ENCODE measurements around the gene LDB2.

DNA sequence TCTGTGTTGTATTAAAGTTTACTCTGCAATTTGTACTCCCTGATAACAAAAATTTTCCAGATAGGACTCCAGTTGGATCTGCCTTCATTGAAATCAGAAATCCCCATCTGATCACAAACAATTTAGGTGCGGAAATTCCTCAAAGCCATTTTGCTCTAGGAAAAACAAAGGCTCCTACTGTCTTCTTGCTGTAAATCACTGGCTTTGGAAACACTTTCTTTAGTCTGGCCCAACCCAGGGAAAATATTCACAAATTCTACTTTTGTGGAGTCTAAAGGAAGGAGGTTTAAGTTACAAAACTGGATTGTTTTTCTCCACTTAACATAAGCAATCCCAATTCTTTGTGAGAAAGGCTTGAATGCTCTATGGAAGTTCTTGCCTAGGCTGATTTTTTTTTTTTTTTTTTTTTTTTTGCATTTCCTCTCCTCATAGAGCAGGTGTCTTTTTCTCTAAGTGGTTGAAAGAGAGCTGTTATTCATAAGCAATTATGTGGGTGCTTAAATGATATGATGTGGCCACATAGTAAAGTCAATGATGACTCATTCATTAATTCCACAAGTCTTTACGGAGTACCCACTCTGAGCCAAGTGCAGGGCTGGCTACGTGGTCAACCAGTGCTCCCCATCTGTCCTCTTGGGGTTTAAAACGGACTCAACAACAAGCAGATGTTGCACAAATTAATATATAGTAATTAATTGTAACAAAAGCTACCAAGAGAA is 261.4 kb downstream of the LDB2 start:
- TF ChIP-seq, protein P1, sequence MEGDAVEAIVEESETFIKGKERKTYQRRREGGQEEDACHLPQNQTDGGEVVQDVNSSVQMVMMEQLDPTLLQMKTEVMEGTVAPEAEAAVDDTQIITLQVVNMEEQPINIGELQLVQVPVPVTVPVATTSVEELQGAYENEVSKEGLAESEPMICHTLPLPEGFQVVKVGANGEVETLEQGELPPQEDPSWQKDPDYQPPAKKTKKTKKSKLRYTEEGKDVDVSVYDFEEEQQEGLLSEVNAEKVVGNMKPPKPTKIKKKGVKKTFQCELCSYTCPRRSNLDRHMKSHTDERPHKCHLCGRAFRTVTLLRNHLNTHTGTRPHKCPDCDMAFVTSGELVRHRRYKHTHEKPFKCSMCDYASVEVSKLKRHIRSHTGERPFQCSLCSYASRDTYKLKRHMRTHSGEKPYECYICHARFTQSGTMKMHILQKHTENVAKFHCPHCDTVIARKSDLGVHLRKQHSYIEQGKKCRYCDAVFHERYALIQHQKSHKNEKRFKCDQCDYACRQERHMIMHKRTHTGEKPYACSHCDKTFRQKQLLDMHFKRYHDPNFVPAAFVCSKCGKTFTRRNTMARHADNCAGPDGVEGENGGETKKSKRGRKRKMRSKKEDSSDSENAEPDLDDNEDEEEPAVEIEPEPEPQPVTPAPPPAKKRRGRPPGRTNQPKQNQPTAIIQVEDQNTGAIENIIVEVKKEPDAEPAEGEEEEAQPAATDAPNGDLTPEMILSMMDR (conservative IDR thresholded peaks at IDR 0.05; ENCODE audit: low read depth, low read length), result no peak
- TF ChIP-seq EZH2 (IDR thresholded peaks at IDR 0.05; ENCODE audit: low read length, unreplicated experiment), result no peak

Data from PC-3 (cell line).